Esophagus muscularis mucosa (tissue), 4 donors: Measurements from ENCODE around the gene GRIK1. TPM values are rescaled to one million over a fixed set of nuclear protein-coding genes. Genes with fewer than 3 reads are reported as not detected.

Source experiments
- DNase-seq: peaks from one replicate; pipeline ENCODE4 v3.0.0-alpha.2; 2017; ENCODE audit errors: extremely low spot score
- H3K27ac ChIP-seq, 4 donors: fragments of 200-600 bp; sonication (generic); replicated peaks in 1 of 4; 1 replicate in 3 of 4; 2 replicates in 1 of 4; pipeline ENCODE4 v1.5.1; 2016 to 2019; ENCODE audit warnings: mild to moderate bottlenecking in 1 of 4
- H3K27me3 ChIP-seq, 4 donors: fragments of 200-600 bp; sonication (generic); one replicate each; pipeline versions ENCODE4 v1.5.1 to v1.6.0; 2016 to 2019
- H3K36me3 ChIP-seq, 4 donors: fragments of 200-600 bp; sonication (generic); one replicate each; pipeline ENCODE4 v1.5.1; 2016 to 2019
- H3K4me1 ChIP-seq, 4 donors: fragments of 200-600 bp; sonication (generic); one replicate each; pipeline ENCODE4 v1.5.1; 2016 to 2019
- H3K4me3 ChIP-seq, 4 donors: fragments of 200-600 bp; sonication (generic); 1 replicate in 2 of 4; 2 replicates in 2 of 4; pipeline ENCODE4 v1.5.1; 2016 to 2019; ENCODE audit warnings: mild to moderate bottlenecking in 4 of 4, moderate library complexity in 1 of 4
- H3K9me3 ChIP-seq, 4 donors: fragments of 200-600 bp; sonication (generic); 1 replicate in 3 of 4; 2 replicates in 1 of 4; pipeline ENCODE4 v1.5.1; 2016 to 2019
- EP300 ChIP-seq: sonication (generic); formaldehyde crosslinking; IDR thresholded peaks from one replicate; pipeline ENCODE4 v1.6.1; 2017; ENCODE audit warnings: antibody characterized with exemption
- POLR2A ChIP-seq: fragments of 450-650 bp; IDR thresholded peaks from one replicate; pipeline ENCODE4 v1.6.1; 2017; ENCODE audit warnings: antibody characterized with exemption, moderate library complexity, mild to moderate bottlenecking, low read depth
- POLR2AphosphoS5 ChIP-seq, 2 donors: sonication (generic); formaldehyde crosslinking; IDR thresholded peaks; one replicate each; pipeline ENCODE4 v1.6.1; 2017; ENCODE audit warnings: antibody characterized with exemption in 2 of 2
- WGBS: methylation state at CpG from one replicate; pipeline ENCODE4 v1.1.5; 2018; 5-methylcytosine and 5-hydroxymethylcytosine counted together
- intact Hi-C: fragments of 100-400 bp; cut with DNase I; formaldehyde crosslinking; loops from one replicate; pipeline ENCODE4 v1.15.1; 2023
- total RNA-seq, 4 donors: library from RNA; depleted of rRNA; stranded (reverse); fragments of >200 nt; gene quantifications; one replicate each; pipeline versions ENCODE4 v1.1.0 to v1.2.1, GENCODE V29; 2016
- TF ChIP-seq, protein P1 (sequence below), 3 experiments: fragments of 200-600 bp in 2 of 3; fragments of 450-650 bp in 1 of 3; sonication (generic) in 2 of 3; IDR thresholded peaks; one replicate each; pipeline ENCODE4 v1.5.1; 2017 to 2019; ENCODE audit warnings: antibody characterized with exemption in 3 of 3, mild to moderate bottlenecking in 2 of 3, moderate library complexity in 1 of 3

GRIK1 gene
- total RNA-seq, 4 donors from 2014 or later = 0.19 to 0.40 (median 0.33) TPM; not detected in 1

DNA sequence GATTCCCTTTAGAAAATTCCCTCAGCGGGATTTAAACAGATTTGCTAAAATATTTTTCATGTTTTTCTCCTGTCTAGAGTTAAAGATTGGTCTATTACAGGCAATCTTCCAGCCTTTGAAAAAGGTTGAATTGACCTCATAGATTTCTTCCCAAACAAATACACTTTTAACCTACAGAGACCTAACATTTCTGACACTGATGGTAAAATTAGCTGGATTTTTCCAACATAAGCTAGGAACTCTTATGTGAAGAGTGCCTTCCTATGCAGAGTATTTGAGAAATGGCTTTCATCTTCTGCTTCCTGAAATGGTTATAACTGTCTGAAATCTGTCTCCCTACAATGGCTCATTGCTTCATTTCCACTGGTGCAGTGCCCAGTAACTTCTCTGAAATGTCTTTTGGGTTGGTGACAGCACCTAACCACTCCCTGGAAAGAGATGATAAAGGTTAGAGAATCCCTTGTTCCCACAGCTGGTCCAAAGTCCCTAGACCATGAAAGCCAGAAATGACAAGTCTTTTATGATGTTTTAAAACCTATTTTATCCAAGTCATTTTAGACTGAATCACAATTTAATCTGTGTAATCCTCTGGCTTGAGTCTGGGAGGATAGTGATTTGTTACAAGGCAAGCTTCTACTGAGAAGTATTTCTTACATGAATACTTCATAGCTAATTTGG is 371.6 kb downstream of the GRIK1 start:
- no peaks in the 10 kb centered on the region for H3K36me3 ChIP-seq
- TF ChIP-seq POLR2AphosphoS5 (IDR thresholded peaks at IDR 0.05) (no peak), POLR2A (no peak)
- TF ChIP-seq, protein P1, sequence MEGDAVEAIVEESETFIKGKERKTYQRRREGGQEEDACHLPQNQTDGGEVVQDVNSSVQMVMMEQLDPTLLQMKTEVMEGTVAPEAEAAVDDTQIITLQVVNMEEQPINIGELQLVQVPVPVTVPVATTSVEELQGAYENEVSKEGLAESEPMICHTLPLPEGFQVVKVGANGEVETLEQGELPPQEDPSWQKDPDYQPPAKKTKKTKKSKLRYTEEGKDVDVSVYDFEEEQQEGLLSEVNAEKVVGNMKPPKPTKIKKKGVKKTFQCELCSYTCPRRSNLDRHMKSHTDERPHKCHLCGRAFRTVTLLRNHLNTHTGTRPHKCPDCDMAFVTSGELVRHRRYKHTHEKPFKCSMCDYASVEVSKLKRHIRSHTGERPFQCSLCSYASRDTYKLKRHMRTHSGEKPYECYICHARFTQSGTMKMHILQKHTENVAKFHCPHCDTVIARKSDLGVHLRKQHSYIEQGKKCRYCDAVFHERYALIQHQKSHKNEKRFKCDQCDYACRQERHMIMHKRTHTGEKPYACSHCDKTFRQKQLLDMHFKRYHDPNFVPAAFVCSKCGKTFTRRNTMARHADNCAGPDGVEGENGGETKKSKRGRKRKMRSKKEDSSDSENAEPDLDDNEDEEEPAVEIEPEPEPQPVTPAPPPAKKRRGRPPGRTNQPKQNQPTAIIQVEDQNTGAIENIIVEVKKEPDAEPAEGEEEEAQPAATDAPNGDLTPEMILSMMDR (IDR thresholded peaks at IDR 0.05) = no peak
- H3K27me3 ChIP-seq = no peaks in the 10 kb centered on the region
- WGBS = 87% methylated on average over 1 of the region's 1 CpG
- no peak for DNase-seq
- no peaks in the 10 kb centered on the region for H3K9me3 ChIP-seq
- H3K27ac ChIP-seq = no peak overlapping the region
- intact Hi-C loops = no loop called here
- H3K4me1 ChIP-seq = no peaks in the 10 kb centered on the region
- H3K4me3 ChIP-seq = no peak overlapping the region

DNA sequence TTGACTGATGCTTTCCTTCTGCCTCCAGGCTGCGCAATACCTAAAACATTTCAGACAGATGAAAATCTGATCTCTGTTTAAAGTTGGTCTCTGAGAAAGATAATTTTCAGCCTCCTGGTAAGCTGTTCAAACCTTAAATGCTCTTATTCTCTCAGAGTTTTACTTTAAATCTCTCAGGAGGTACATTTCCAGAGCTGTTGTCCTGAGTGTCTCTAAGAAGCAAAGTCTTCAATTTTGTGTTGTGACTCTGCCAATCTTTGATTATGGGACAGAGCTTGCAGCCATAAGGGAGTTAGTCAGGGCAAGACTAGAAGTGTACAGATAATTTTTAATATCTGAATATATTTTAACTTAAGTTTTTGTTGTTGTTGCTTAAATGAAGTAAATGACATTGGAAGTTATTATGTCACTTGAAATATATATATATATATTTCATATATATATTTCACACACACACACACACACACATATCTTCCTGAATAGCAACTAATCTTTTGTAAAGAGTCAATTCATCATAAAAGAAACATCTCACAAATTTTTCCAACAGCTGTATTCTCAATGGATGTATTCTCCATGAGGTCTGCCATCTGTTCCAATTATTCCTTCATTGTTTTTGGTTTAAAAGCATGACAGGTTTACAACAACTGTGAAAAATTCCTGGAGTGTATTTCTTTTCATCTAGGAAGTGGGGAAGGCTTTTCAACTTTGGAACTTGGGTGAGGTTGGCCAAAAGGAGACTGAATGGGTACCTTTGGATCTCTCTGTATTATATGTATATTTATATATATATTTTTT is 381.7 kb downstream of the GRIK1 start:
- DNase-seq = no peak
- no peak for TF ChIP-seq POLR2AphosphoS5 (IDR thresholded peaks at IDR 0.05)
- TF ChIP-seq, protein P1 (IDR thresholded peaks at IDR 0.05) = no peak
- TF ChIP-seq POLR2A = no peak
- no peak for TF ChIP-seq EP300
- Histone ChIP-seq H3K27ac (no peak overlapping the region), H3K36me3 (no peaks in the 10 kb centered on the region), H3K9me3 (no peaks in the 10 kb centered on the region), H3K4me3 (no peak overlapping the region), H3K27me3 (no peaks in the 10 kb centered on the region), H3K4me1 (no peaks in the 10 kb centered on the region)
- 79% methylated on average over 1 of the region's 1 CpG for WGBS
- intact Hi-C loops = no loop called here

DNA sequence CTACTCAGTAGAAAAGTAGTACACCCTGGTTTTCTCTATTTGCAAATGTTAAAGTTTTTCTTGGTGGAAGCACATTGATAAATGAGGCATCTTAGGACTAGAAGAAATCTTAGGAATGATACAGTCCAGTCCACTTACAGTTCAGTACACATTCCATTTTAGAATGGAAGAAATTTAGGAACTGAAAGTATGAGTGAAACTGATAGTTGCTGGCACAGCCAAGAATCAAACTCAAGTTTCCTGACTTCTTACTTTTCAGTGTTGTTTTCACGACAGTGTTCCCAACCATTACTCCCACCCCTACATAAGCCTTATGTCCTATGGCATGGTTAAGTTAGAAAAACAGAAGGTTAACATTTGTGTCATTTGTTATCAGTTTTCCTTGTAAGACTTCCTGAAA is 382.6 kb downstream of the GRIK1 start:
- intact Hi-C loops = no loop called here
- 42% methylated on average over 1 of the region's 1 CpG for WGBS

DNA sequence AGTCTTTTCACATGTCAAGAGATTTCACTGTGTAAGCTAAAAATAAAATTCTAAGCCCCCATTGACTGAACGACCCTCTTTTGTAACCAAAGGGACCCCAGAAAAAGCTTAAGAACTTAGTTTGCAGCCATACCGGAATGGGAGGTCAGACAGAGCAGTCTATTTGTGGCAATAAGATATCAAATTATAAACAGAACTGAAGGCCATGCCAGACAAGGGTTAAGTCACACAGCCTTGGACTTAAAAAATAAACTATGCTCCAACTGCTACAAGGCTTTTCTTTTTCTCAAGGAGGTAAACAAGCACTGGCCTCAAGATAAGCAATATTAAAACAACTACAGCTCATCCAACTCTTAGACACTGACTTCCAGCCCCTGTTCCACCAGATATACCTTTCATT is 384.2 kb downstream of the GRIK1 start:
- Histone ChIP-seq H3K27me3 (no peaks in the 10 kb centered on the region), H3K9me3 (no peaks in the 10 kb centered on the region), H3K27ac (no peak overlapping the region), H3K4me1 (no peaks in the 10 kb centered on the region), H3K36me3 (no peaks in the 10 kb centered on the region), H3K4me3 (no peak overlapping the region)
- intact Hi-C loops = no loop called here
- no peak for DNase-seq
- WGBS = 44% methylated on average over 2 of the region's 2 CpGs
- no peak for TF ChIP-seq POLR2A
- TF ChIP-seq, protein P1 (IDR thresholded peaks at IDR 0.05) = no peak
- TF ChIP-seq EP300 = no peak
- no peak for TF ChIP-seq POLR2AphosphoS5 (IDR thresholded peaks at IDR 0.05)

More for the DNA sequence above, 382.6 kb downstream of the GRIK1 start:
- Histone ChIP-seq H3K4me3 (no peak overlapping the region), H3K9me3 (no peaks in the 10 kb centered on the region), H3K27ac (no peak overlapping the region), H3K4me1 (no peaks in the 10 kb centered on the region), H3K36me3 (no peaks in the 10 kb centered on the region), H3K27me3 (no peaks in the 10 kb centered on the region)
- no peak for DNase-seq
- TF ChIP-seq EP300 (no peak), POLR2A (no peak)

DNA sequence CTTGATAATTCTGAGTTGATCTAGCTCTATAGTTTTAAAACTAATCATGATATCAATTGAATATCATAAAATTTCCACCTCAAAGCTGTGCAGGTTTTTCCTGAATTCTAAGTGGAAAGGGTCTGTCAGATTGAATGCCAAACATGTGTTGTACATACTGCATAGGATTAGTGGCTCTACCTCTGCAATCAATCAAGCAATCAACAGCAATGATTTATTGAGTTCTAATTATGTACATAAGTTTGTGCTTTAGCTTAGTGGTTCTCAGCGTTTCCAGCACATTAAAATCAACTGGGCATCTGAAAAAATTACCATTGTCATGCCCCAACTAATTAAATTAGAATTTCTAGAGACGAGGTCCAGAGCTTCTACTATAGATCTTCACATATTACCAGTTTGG is 389.6 kb downstream of the GRIK1 start:
- TF ChIP-seq POLR2A = no peak
- no peak for TF ChIP-seq EP300
- TF ChIP-seq, protein P1 (IDR thresholded peaks at IDR 0.05) = no peak
- no peak for TF ChIP-seq POLR2AphosphoS5 (IDR thresholded peaks at IDR 0.05)
- H3K27me3 ChIP-seq = no peaks in the 10 kb centered on the region
- WGBS = 64% methylated on average over 2 of the region's 2 CpGs
- intact Hi-C loops = no loop called here
- H3K9me3 ChIP-seq = no peaks in the 10 kb centered on the region
- H3K36me3 ChIP-seq = no peaks in the 10 kb centered on the region
- H3K4me3 ChIP-seq = no peak overlapping the region
- H3K27ac ChIP-seq = no peak overlapping the region
- H3K4me1 ChIP-seq = no peaks in the 10 kb centered on the region
- no peak for DNase-seq
